ENCODE results near the gene PSMC5.

- no peak for TF ChIP-seq CTCF (IDR thresholded peaks at IDR 0.05)
- no peak for TF ChIP-seq POLR2A (IDR thresholded peaks at IDR 0.05)
- TF ChIP-seq EP300 (IDR thresholded peaks at IDR 0.05), result no peak
- TF ChIP-seq POLR2AphosphoS5 (IDR thresholded peaks at IDR 0.05), result no peak
These were observed 18.3 kb downstream of the PSMC5 start for GRCh38 chr17:63845509-63845908.

Measured in gastroesophageal sphincter (tissue), 3 donors.